NT2/D1 (cell line): ENCODE results near the gene PRKAG3.

ENCODE experiments used
- DNase-seq: peaks from one replicate; pipeline ENCODE4 v3.0.0-alpha.2; 2011; ENCODE audit warnings: low read depth, low spot score
- H3K27me3 ChIP-seq: 2 replicates; pipeline ENCODE4 v1.6.0; 2011; ENCODE audit warnings: mild to moderate bottlenecking; ENCODE audit not compliant: insufficient read length, insufficient read depth
- H3K36me3 ChIP-seq: 2 replicates; pipeline ENCODE4 v1.6.1; 2011; ENCODE audit warnings: mild to moderate bottlenecking, low read length, mixed read lengths; ENCODE audit not compliant: insufficient read depth, insufficient read length
- H3K4me1 ChIP-seq: 2 replicates; pipeline ENCODE4 v1.5.1; 2011; ENCODE audit not compliant: insufficient read depth, insufficient read length
- H3K4me3 ChIP-seq: 2 replicates; pipeline ENCODE4 v1.5.1; 2011; ENCODE audit warnings: low read depth; ENCODE audit not compliant: insufficient read length
- H3K9ac ChIP-seq: 2 replicates; pipeline ENCODE4 v1.6.0; 2011; ENCODE audit warnings: low read depth; ENCODE audit not compliant: insufficient read length
- H3K9me3 ChIP-seq: 2 replicates; pipeline ENCODE4 v1.5.1; 2011; ENCODE audit warnings: mild to moderate bottlenecking, low read length; ENCODE audit not compliant: insufficient read depth
- SUZ12 ChIP-seq: IDR thresholded peaks from 2 replicates; pipeline ENCODE4 v1.6.1; 2011; ENCODE audit not compliant: insufficient read length, insufficient read depth; ENCODE audit errors: extremely low read depth
- YY1 ChIP-seq: IDR thresholded peaks from 2 replicates; pipeline ENCODE4 v1.6.1; 2011; ENCODE audit not compliant: insufficient read length, insufficient read depth
- ZNF274 ChIP-seq: IDR thresholded peaks from 2 replicates; pipeline ENCODE4 v1.6.1; 2011; ENCODE audit warnings: mild to moderate bottlenecking, low read depth, low read length

PRKAG3 gene

GRCh38 chr2:218877331-218877730 lies 45.7 kb upstream of the PRKAG3 start:
- Histone ChIP-seq H3K9me3 (no peaks in the 10 kb centered on the region), H3K4me1 (peaks cover 40% of the 10 kb centered on the region), H3K27me3 (peaks cover 98% of the 10 kb centered on the region), H3K9ac (peak overlapping the region; percentile 5), H3K4me3 (no peak overlapping the region), H3K36me3 (no peaks in the 10 kb centered on the region)
- no peak for DNase-seq
- TF ChIP-seq ZNF274: no peak
- TF ChIP-seq SUZ12: no peak
- no peak for TF ChIP-seq YY1

- no peak overlapping the region for H3K4me3 ChIP-seq
- H3K27me3 ChIP-seq: peaks cover 98% of the 10 kb centered on the region
- H3K9me3 ChIP-seq: no peaks in the 10 kb centered on the region
- H3K9ac ChIP-seq: no peak overlapping the region
- TF ChIP-seq ZNF274 (no peak), YY1 (no peak), SUZ12 (no peak)
- H3K4me1 ChIP-seq: peaks cover 43% of the 10 kb centered on the region
- no peaks in the 10 kb centered on the region for H3K36me3 ChIP-seq
- no peak for DNase-seq
Measured at GRCh38 chr2:218876562-218877219, 45.1 kb upstream of the PRKAG3 start.

GRCh38 chr2:218875692-218876246 lies 44.2 kb upstream of the PRKAG3 start:
- no peaks in the 10 kb centered on the region for H3K36me3 ChIP-seq
- no peak overlapping the region for H3K9ac ChIP-seq
- no peak overlapping the region for H3K4me3 ChIP-seq
- peaks cover 98% of the 10 kb centered on the region for H3K27me3 ChIP-seq
- DNase-seq: no peak
- TF ChIP-seq YY1 (no peak), ZNF274 (no peak), SUZ12 (no peak)
- H3K9me3 ChIP-seq: no peaks in the 10 kb centered on the region
- H3K4me1 ChIP-seq: peaks cover 43% of the 10 kb centered on the region

- no peak for DNase-seq
- Histone ChIP-seq H3K27me3 (peaks cover 97% of the 10 kb centered on the region), H3K4me1 (peaks cover 30% of the 10 kb centered on the region), H3K9ac (peak overlapping the region; percentile 68), H3K4me3 (peak overlapping the region; percentile 33), H3K36me3 (no peaks in the 10 kb centered on the region), H3K9me3 (no peaks in the 10 kb centered on the region)
- TF ChIP-seq YY1: no peak
- peak; percentile 98 for TF ChIP-seq SUZ12
Measured at GRCh38 chr2:218873359-218874194, 42.0 kb upstream of the PRKAG3 start.

GRCh38 chr2:218872645-218873358 lies 41.2 kb upstream of the PRKAG3 start:
- TF ChIP-seq SUZ12: no peak
- no peak for TF ChIP-seq YY1
- TF ChIP-seq ZNF274: no peak
- no peaks in the 10 kb centered on the region for H3K9me3 ChIP-seq
- no peak for DNase-seq
- peaks cover 27% of the 10 kb centered on the region for H3K4me1 ChIP-seq
- H3K4me3 ChIP-seq: peak overlapping the region; percentile 33
- H3K36me3 ChIP-seq: no peaks in the 10 kb centered on the region
- H3K27me3 ChIP-seq: peaks cover 89% of the 10 kb centered on the region
- peak overlapping the region; percentile 68 for H3K9ac ChIP-seq

GRCh38 chr2:218871345-218872302 lies 40.0 kb upstream of the PRKAG3 start:
- Histone ChIP-seq H3K27me3 (peaks cover 82% of the 10 kb centered on the region), H3K9ac (no peak overlapping the region), H3K4me1 (peaks cover 17% of the 10 kb centered on the region), H3K36me3 (no peaks in the 10 kb centered on the region), H3K4me3 (no peak overlapping the region), H3K9me3 (no peaks in the 10 kb centered on the region)
- no peak for DNase-seq
- TF ChIP-seq SUZ12 (no peak), YY1 (no peak), ZNF274 (no peak)

GRCh38 chr2:218870984-218871344 lies 39.4 kb upstream of the PRKAG3 start:
- Histone ChIP-seq H3K4me1 (peaks cover 17% of the 10 kb centered on the region), H3K9me3 (no peaks in the 10 kb centered on the region), H3K4me3 (no peak overlapping the region), H3K36me3 (no peaks in the 10 kb centered on the region), H3K9ac (no peak overlapping the region), H3K27me3 (peaks cover 76% of the 10 kb centered on the region)
- no peak for DNase-seq
- TF ChIP-seq SUZ12: no peak
- TF ChIP-seq YY1: no peak
- TF ChIP-seq ZNF274: no peak
